Activated CD4-positive, CD25-positive, alpha-beta regulatory T cell treated with anti-CD3 and anti-CD28 coated beads, Interleukin-2, amount 50 U/mL, for 24 hours (primary cell): ENCODE results near the gene RAPGEF6.
"Not testable (repeated sequence)": the region's sequence is repeated elsewhere in the genome, so short reads cannot be mapped to it uniquely, and the experiment has no call there.

Experiments used
- ATAC-seq, 2 donors: fragments of 150-1000 bp; cut with Tn5 transposase; one replicate each; pipeline ENCODE4 v1.10.0; 2021; ENCODE audit warnings: mild to moderate bottlenecking in 1 of 2, moderate library complexity in 1 of 2

RAPGEF6 gene

GRCh38 chr5:131416729-131417128 lies 218.3 kb downstream of the RAPGEF6 start:
- ATAC-seq: no peak

GRCh38 chr5:131413605-131414559 lies 221.1 kb downstream of the RAPGEF6 start:
- peak; percentile 65 for ATAC-seq

DNA sequence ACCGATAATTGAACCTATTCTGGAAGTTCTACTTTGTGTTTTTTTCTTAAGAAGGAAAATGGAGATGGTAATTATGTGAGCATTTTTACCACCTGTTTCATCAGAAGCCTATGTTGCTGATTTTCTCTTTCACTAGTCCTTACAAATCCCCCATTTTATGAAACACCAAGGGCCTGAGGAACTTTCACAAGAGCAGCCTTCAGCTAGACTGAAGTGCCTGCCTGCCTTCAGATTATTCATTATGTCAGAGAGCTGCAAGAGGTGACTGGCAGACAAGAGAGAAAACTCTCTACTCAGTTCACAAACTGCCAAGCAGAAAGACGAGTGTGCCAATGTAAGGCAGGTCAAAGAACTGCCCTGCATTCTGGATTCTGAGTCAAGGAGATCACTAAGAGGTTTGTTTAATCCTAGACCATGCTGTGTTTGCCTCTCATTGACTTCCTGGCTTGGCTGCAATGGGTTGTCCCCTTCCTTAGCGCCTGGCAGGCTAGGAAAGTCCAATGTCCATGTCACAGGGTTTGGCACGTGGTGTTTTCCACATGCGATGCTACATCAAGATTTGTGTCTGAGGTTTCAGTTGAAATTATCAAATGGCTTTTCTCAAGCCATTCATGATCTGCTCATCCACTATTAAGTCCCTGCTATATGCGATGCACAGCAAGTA lies 227.9 kb downstream of the RAPGEF6 start:
- no peak for ATAC-seq

- no peak for ATAC-seq
Measured at GRCh38 chr5:131406076-131406475, 229.0 kb downstream of the RAPGEF6 start.

DNA sequence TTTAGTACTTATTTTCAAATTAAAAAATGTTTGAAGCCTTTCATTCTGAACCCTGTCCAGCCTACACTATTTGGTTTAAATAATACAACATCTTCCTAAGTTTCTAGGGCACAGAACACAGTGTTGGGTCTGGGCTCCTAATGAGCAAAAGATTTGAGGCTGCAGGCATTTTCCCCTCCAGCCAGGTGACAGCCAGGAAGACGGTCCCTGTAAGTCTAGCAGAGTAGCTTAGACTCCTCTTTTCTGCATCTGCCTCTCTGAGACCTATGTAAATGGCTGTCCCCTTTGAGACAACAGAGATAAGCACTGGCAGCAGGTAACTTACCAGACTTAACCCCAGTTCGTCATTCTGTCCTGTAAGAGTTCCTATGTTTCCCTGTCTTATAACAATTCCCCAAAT lies 229.4 kb downstream of the RAPGEF6 start:
- no peak for ATAC-seq

DNA sequence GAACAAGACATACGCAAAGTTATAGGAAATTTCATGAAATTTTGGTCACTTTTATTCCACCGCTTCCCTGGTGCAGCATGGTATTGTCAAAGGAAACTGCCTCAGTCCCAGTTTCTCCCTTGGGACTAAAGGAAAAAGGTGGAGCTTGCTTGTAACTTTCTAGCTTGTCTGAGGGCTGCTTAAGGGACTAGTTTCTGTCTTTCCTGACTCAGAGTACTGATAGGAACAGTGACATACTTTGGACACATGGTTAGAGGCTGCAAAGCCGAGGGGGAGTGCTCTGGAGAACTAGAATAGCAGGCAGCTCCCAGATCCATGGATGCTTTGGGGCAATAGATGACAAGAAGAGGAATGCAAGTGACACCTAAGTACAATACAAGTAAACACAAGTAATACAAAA lies 234.4 kb downstream of the RAPGEF6 start:
- no peak for ATAC-seq

- ATAC-seq: not testable (repeated sequence)
Measured at GRCh38 chr5:131399007-131399406, 236.0 kb downstream of the RAPGEF6 start.

DNA sequence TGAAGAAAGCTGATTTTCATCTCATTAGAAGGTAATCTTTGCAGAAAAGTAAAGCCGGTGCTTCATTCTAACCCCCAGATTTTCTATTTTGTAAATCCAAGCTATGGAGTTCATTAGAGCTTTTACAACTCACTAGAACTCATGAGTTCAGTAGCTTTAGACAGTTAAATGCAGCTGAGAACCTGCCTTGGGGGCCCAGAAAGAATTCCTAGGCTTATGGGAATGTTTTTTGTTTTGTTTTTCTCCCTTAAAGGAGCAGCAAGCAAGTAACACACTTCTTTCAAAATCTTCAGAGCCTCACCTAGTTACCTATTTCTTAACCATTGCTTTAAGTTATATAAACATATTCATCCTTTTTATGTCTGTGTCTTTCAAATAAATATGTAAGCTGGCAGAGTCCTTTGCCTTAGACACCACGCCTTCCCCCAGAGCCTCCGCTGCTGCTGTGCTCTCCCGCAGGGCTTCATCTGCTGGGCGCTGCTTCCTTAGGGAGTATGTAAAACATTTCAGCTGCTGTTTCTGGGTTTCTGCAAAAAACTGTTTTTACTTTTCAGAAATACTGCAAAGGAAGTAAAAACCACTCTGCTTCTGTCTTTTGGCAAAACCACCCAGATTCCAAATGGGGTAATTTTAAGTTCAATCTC lies 238.3 kb downstream of the RAPGEF6 start:
- no peak for ATAC-seq

GRCh38 chr5:131396015-131396414 lies 239.0 kb downstream of the RAPGEF6 start:
- peak; percentile 77 to 78 for ATAC-seq

- ATAC-seq: peak; percentile 69 to 75
Measured at GRCh38 chr5:131394128-131394527, 240.9 kb downstream of the RAPGEF6 start.

DNA sequence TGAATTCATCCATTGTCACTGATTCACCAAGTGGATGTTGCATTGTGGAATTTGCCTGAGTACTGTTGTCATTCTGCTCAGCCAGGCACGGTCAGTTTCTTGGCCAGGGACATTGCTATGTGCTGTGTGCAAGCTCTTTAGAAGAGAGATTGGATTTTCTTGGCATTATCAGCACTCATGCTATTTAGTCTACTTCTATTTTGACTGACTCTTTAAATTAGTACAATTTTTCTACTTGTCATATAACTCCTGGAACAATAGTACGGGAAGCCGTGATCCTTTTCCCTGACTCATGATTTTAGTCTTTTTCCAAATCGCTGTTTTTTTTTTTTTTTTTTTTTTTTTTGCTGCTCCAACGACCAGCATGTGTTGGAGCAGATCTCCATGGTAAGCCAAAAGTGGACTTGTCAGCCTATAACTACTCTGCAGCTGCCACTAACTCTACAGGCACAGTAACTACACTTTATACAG lies 241.5 kb downstream of the RAPGEF6 start:
- no peak for ATAC-seq

DNA sequence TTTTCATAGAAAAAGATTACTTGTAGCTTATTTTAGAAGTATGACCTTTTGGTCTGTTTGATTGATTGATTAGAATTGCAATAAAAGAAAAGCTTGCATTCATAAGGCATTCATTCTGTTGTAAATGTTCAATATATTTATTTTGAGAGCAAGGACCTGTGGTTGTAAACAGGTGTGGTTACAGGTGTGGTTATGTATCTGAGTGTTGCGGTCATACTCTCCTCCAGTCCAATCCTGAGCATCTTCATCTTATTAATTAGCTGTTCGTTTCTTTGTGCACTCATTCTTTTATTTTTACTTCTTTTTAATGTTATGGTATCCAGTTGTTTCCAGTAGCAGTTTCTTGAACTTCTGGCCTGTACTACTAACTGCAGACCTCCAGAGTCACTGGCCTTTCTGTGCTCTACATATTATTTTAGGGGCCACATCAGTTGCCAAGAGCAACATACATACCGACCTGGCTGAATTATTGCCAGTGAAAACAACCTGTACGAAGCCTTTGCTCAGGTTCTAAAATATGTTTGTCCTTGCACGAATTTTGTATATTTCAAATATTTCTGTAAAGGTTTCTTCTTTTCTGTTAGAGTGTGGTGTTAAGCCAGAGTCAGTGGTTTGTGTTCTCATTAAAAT lies 242.4 kb downstream of the RAPGEF6 start:
- no peak for ATAC-seq

GRCh38 chr5:131389869-131390265 lies 245.2 kb downstream of the RAPGEF6 start:
- ATAC-seq: no peak

DNA sequence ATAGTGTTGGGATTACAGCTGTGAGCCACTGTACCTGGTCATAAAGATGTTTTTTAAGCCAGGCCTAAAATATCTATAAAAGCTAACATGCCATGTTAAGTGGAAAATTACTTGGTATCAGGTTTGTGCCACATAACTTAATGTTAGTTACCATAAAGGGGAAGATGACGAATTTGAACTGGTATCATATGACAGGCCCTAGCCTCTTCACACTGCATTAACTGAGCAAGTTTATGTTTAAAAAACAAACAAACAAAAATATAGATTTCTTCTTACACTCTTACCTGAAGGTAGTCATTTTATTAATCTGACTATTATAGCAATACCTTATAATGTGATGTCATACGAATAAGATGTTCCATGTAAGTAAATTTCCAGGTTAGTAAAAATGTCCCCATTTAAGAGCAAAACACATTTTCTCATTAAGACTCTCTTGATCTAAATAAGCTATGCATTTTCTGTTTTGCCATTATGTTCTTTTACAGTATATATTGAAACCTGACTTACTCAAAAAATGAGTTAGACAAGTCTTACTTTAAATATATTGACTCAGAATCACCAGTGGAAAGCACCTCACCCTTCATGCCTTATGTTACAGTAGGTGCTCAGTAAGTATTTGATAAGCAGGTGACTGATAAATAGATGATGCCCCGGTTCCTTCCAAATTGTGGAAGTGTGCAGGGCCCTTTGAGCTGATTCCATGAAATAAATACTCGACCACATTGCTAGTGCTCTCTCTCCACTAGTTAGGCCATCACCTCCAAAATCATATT lies 245.7 kb downstream of the RAPGEF6 start:
- ATAC-seq: peak; percentile 71 to 76

GRCh38 chr5:131387255-131387654 lies 247.8 kb downstream of the RAPGEF6 start:
- no peak for ATAC-seq

DNA sequence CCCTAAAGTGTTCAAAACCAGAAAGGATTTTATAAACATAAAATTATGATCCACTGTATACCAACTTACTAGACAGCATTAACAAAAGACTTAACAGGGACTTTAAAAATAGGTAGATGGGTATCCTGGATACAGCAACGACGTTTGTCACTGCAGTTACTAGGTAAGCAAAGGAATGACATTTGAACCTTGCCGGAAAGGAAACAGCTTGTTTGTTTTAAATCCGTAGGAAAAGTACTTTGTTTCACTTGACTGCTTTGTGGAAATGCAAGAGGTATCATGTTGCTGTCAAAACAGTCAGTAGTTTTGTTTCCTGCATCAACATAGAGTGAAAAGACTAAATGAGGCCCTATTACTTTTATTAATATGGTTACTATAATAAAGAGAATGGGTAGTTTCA lies 248.2 kb downstream of the RAPGEF6 start:
- ATAC-seq: no peak

GRCh38 chr5:131386124-131386523 lies 248.9 kb downstream of the RAPGEF6 start:
- no peak for ATAC-seq

GRCh38 chr5:131384616-131385214 lies 250.3 kb downstream of the RAPGEF6 start:
- peak; percentile 57 to 59 for ATAC-seq

- ATAC-seq: no peak
Measured at GRCh38 chr5:131384173-131384572, 250.9 kb downstream of the RAPGEF6 start.

GRCh38 chr5:131382407-131383395 lies 252.3 kb downstream of the RAPGEF6 start:
- peak; percentile 37 to 43 for ATAC-seq
